T-helper 2 cell (primary cell): ENCODE data around the gene ZFR.
"Not testable (repeated sequence)": the region's sequence is repeated elsewhere in the genome, so short reads cannot be mapped to it uniquely, and the experiment has no call there.

Experiments used
- DNase-seq, 5 experiments: peaks; one replicate each; pipeline versions ENCODE4 v3.0.0 to v3.0.0-alpha.2; 2012 to 2022

Gene ZFR

GRCh38 chr5:32406650-32407049 is 37.9 kb downstream of the ZFR start:
- DNase-seq, result no peak

- no peak for DNase-seq
Observed at GRCh38 chr5:32405507-32405906, 39.0 kb downstream of the ZFR start.

GRCh38 chr5:32403760-32404159 is 40.8 kb downstream of the ZFR start:
- no peak for DNase-seq

- no peak for DNase-seq
Observed at GRCh38 chr5:32400401-32400800, 44.1 kb downstream of the ZFR start.

- not testable (repeated sequence) for DNase-seq
Observed at GRCh38 chr5:32398754-32399153, 45.8 kb downstream of the ZFR start.

- DNase-seq, result no peak
Observed at GRCh38 chr5:32394981-32395380, 49.6 kb downstream of the ZFR start.

- DNase-seq, result no peak
Observed at GRCh38 chr5:32392039-32392438, 52.5 kb downstream of the ZFR start.

GRCh38 chr5:32390819-32391591 is 53.5 kb downstream of the ZFR start:
- DNase-seq, result no peak

- peak in 1 of 5 experiments; percentile 44 for DNase-seq
Observed at GRCh38 chr5:32388432-32389129, 56.0 kb downstream of the ZFR start.

- no peak for DNase-seq
Observed at GRCh38 chr5:32387841-32388240, 56.7 kb downstream of the ZFR start.

- no peak for DNase-seq
Observed at GRCh38 chr5:32387211-32387610, 57.3 kb downstream of the ZFR start.

GRCh38 chr5:32384621-32385020 is 59.9 kb downstream of the ZFR start:
- no peak for DNase-seq

- no peak for DNase-seq
Observed at GRCh38 chr5:32383586-32383985, 61.0 kb downstream of the ZFR start.

GRCh38 chr5:32383065-32383464 is 61.5 kb downstream of the ZFR start:
- DNase-seq, result no peak

GRCh38 chr5:32379421-32379820 is 65.1 kb downstream of the ZFR start:
- DNase-seq, result no peak

GRCh38 chr5:32378966-32379365 is 65.6 kb downstream of the ZFR start:
- DNase-seq, result no peak

GRCh38 chr5:32369542-32370155 is 74.9 kb downstream of the ZFR start:
- no peak for DNase-seq

GRCh38 chr5:32369032-32369431 is 75.5 kb downstream of the ZFR start:
- no peak for DNase-seq

GRCh38 chr5:32367271-32367670 is 77.3 kb downstream of the ZFR start:
- not testable (repeated sequence) for DNase-seq

GRCh38 chr5:32365623-32366022 is 78.9 kb downstream of the ZFR start:
- no peak for DNase-seq

GRCh38 chr5:32363030-32363429 is 81.5 kb downstream of the ZFR start:
- DNase-seq, result no peak

GRCh38 chr5:32362527-32362926 is 82.0 kb downstream of the ZFR start:
- no peak for DNase-seq

- DNase-seq, result no peak
Observed at GRCh38 chr5:32360906-32361305, 83.6 kb downstream of the ZFR start.

GRCh38 chr5:32358611-32359010 is 85.9 kb downstream of the ZFR start:
- no peak for DNase-seq
